SK-N-SH (cell line): Measurements from ENCODE around the gene COL15A1. TPM values are rescaled to one million over a fixed set of nuclear protein-coding genes. Genes with fewer than 3 reads are reported as not detected.
"Not testable (repeated sequence)": the region's sequence is repeated elsewhere in the genome, so short reads cannot be mapped to it uniquely, and the experiment has no call there.

Experiments used
- CTCF ChIA-PET: fragments of 300-600, 350-600 bp; formaldehyde crosslinking; extraction: SDS; loops from one replicate; lab custom pipeline; 2021; lab: Yijun Ruan, JAX
- POLR2A ChIA-PET: fragments of 350-600 bp; sonication (Branson Sonifier 250); formaldehyde crosslinking; extraction: SDS; loops from one replicate; lab custom pipeline; 2020; ENCODE audit warnings: antibody characterized with exemption, inconsistent platforms; lab: Yijun Ruan, JAX
- DNase-seq: peaks from one replicate; pipeline ENCODE4 v3.0.0; 2012
- H2AFZ ChIP-seq: fragments of 200-600 bp; sonication (generic); 2 replicates; pipeline ENCODE4 v1.8.1; 2016; ENCODE audit warnings: antibody characterized with exemption, mild to moderate bottlenecking, low read depth
- H3F3A ChIP-seq: fragments of 200-600 bp; sonication (generic); replicated peaks from 2 replicates; pipeline ENCODE3; 2016; ENCODE audit warnings: antibody characterized with exemption, mild to moderate bottlenecking; ENCODE audit not compliant: insufficient read depth
- H3K27ac ChIP-seq, 2 experiments: fragments of 200-500 bp in 1 of 2; fragments of 200-600 bp in 1 of 2; sonication (Bioruptor generic) in 1 of 2; sonication (generic), shearing (Covaris generic) in 1 of 2; 2 replicates each; pipeline versions ENCODE4 v1.5.1 to v1.6.1; 2014 to 2016; ENCODE audit warnings: low read depth in 2 of 2, inconsistent platforms in 1 of 2, low read length in 1 of 2, mild to moderate bottlenecking in 1 of 2, mixed read lengths in 1 of 2
- H3K27me3 ChIP-seq: fragments of 200-600 bp; sonication (generic), shearing (Covaris generic); 2 replicates; pipeline ENCODE4 v1.6.1; 2016; ENCODE audit warnings: mixed run types; ENCODE audit not compliant: insufficient read depth
- H3K36me3 ChIP-seq, 2 experiments: fragments of 200-500 bp in 1 of 2; fragments of 200-600 bp in 1 of 2; sonication (Bioruptor generic) in 1 of 2; sonication (generic) in 1 of 2; replicated peaks in 1 of 2; 2 replicates each; pipeline versions ENCODE3 to v1.5.1; 2014 to 2016; ENCODE audit warnings: low read length in 1 of 2, mild to moderate bottlenecking in 1 of 2; ENCODE audit not compliant: insufficient read depth in 2 of 2, control insufficient read depth in 1 of 2
- H3K4me1 ChIP-seq, 2 experiments: fragments of 200-500 bp in 1 of 2; fragments of 200-600 bp in 1 of 2; sonication (Bioruptor generic) in 1 of 2; sonication (generic), shearing (Covaris generic) in 1 of 2; 2 replicates each; pipeline versions ENCODE4 v1.5.1 to v1.6.1; 2014 to 2016; ENCODE audit warnings: low read depth in 1 of 2, low read length in 1 of 2, mixed run types in 1 of 2; ENCODE audit not compliant: insufficient read depth in 2 of 2, control insufficient read depth in 1 of 2
- H3K4me2 ChIP-seq: fragments of 200-600 bp; sonication (generic), shearing (Covaris generic); 2 replicates; pipeline ENCODE4 v1.6.1; 2017; ENCODE audit warnings: mixed run types
- H3K4me3 ChIP-seq, 2 experiments: fragments of 200-500 bp in 1 of 2; fragments of 200-600 bp in 1 of 2; sonication (Bioruptor generic) in 1 of 2; sonication (generic), shearing (Covaris generic) in 1 of 2; 2 replicates each; pipeline versions ENCODE4 v1.5.1 to v1.8.1; 2014 to 2016; ENCODE audit warnings: low read depth in 2 of 2, inconsistent platforms in 1 of 2, low read length in 1 of 2, mild to moderate bottlenecking in 1 of 2, mixed read lengths in 1 of 2, moderate library complexity in 1 of 2
- H3K79me2 ChIP-seq: fragments of 200-600 bp; sonication (generic); 2 replicates; pipeline ENCODE4 v1.8.1; 2017; ENCODE audit warnings: mild to moderate bottlenecking; ENCODE audit not compliant: insufficient read depth
- H3K9ac ChIP-seq: fragments of 200-600 bp; sonication (generic); 2 replicates; pipeline ENCODE4 v1.6.1; 2017; ENCODE audit warnings: mixed run types
- H3K9me2 ChIP-seq: fragments of 200-600 bp; sonication (generic); 2 replicates; pipeline ENCODE4 v1.6.1; 2017; ENCODE audit warnings: mixed run types
- H3K9me3 ChIP-seq: fragments of 200-600 bp; sonication (generic); 2 replicates; pipeline ENCODE4 v1.6.1; 2017; ENCODE audit warnings: mixed run types, mild to moderate bottlenecking, moderate library complexity
- H4K20me1 ChIP-seq: fragments of 200-600 bp; sonication (generic); 2 replicates; pipeline ENCODE4 v1.6.1; 2017; ENCODE audit warnings: mild to moderate bottlenecking, mixed run types; ENCODE audit not compliant: insufficient read depth
- ELF1 ChIP-seq: IDR thresholded peaks from 2 replicates; pipeline ENCODE4 v1.4.0; 2012
- FOXJ3 ChIP-seq: sonication (generic); formaldehyde crosslinking; IDR thresholded peaks from 2 replicates; pipeline ENCODE4 v1.5.1; 2020; ENCODE audit warnings: mild to moderate bottlenecking, missing genetic modification reagents
- FOXM1 ChIP-seq: IDR thresholded peaks from 2 replicates; pipeline ENCODE4 v1.4.0; 2012; ENCODE audit warnings: low read depth, mild to moderate bottlenecking
- MEF2A ChIP-seq: IDR thresholded peaks from 2 replicates; pipeline ENCODE4 v1.4.0; 2012; ENCODE audit warnings: low read depth, borderline replicate concordance
- MXI1 ChIP-seq: IDR thresholded peaks from 2 replicates; pipeline ENCODE4 v1.6.1; 2012; ENCODE audit warnings: mild to moderate bottlenecking, low read depth, low read length, improper control_type of control experiment
- NFIC ChIP-seq: IDR thresholded peaks from 2 replicates; pipeline ENCODE4 v1.4.0; 2012; ENCODE audit warnings: borderline replicate concordance
- NRF1 ChIP-seq: IDR thresholded peaks from 2 replicates; pipeline ENCODE4 v1.6.1; 2012; ENCODE audit warnings: low read depth, mild to moderate bottlenecking, low read length
- RAD21 ChIP-seq: IDR thresholded peaks from 2 replicates; pipeline ENCODE4 v1.6.1; 2012; ENCODE audit warnings: mild to moderate bottlenecking, low read length
- REST ChIP-seq: IDR thresholded peaks from 2 replicates; pipeline ENCODE4 v1.6.1; 2012; ENCODE audit warnings: mild to moderate bottlenecking, low read depth, low read length, moderate library complexity
- RXRA ChIP-seq: IDR thresholded peaks from 2 replicates; pipeline ENCODE4 v1.4.0; 2012; ENCODE audit warnings: low read depth, mild to moderate bottlenecking, borderline replicate concordance
- SMC3 ChIP-seq: IDR thresholded peaks from 2 replicates; pipeline ENCODE4 v1.6.1; 2012; ENCODE audit warnings: low read depth, low read length, improper control_type of control experiment
- TCF12 ChIP-seq: IDR thresholded peaks from 2 replicates; pipeline ENCODE4 v1.4.0; 2012
- TEAD4 ChIP-seq: IDR thresholded peaks from 2 replicates; pipeline ENCODE4 v1.4.0; 2012; ENCODE audit warnings: mild to moderate bottlenecking, borderline replicate concordance; ENCODE audit not compliant: insufficient read depth
- WGBS: methylation state at CpG from one replicate; pipeline ENCODE4 v1.1.6; 2017; ENCODE audit warnings: low lambda C conversion rate; 5-methylcytosine and 5-hydroxymethylcytosine counted together
- polyA plus RNA-seq, 3 experiments: library from polyadenylated mRNA; depleted of rRNA; stranded (reverse); fragments of >200 nt; gene quantifications; 2 replicates each; pipeline ENCODE4 v1.2.3, GENCODE V29; 2012
- TF ChIP-seq, protein P1 (sequence below): fragments of 150-350 bp; IDR thresholded peaks from 2 replicates; pipeline ENCODE4 v1.6.1; 2017; ENCODE audit warnings: antibody characterized with exemption, low read length, low read depth, borderline replicate concordance
- TF ChIP-seq, protein P2 (sequence below): fragments of 200-600 bp; sonication (generic); IDR thresholded peaks from 2 replicates; pipeline ENCODE4 v1.6.1; 2017; ENCODE audit warnings: antibody characterized with exemption, mild to moderate bottlenecking, moderate library complexity
- TF ChIP-seq, protein P3 (sequence below): IDR thresholded peaks from 2 replicates; pipeline ENCODE4; 2012

Gene COL15A1
- polyA plus RNA-seq, 1 of the 3 experiments (the other 2 are of a cell fraction): 0.84 TPM

DNA sequence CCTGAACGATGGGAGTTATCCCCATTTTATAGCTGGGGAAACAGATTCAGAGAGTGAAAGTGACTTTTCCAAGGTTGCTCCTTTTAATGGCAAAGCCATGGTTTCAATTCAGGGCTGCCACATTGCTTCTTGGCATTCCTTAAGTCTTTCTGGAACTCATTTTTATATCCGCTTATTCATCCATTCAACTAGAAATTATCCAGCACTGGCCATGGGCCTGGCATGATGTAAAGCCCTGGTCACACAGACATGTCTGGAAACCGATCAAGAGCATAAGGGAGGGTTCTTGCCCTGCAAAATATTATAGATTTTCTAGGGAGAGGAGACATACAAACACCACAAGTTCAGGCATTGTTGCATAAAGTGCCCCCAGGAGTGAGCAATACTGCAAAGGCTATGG, 43.0 kb upstream of the COL15A1 start:
- CTCF ChIA-PET: interaction anchor here (1.0 to 1.8 kb wide), 2 partner anchors 22 to 98 kb away, joined by 4 read pairs; no protein-coding TSS in a partner anchor
- no peaks in the 10 kb centered on the region for H3F3A ChIP-seq

DNA sequence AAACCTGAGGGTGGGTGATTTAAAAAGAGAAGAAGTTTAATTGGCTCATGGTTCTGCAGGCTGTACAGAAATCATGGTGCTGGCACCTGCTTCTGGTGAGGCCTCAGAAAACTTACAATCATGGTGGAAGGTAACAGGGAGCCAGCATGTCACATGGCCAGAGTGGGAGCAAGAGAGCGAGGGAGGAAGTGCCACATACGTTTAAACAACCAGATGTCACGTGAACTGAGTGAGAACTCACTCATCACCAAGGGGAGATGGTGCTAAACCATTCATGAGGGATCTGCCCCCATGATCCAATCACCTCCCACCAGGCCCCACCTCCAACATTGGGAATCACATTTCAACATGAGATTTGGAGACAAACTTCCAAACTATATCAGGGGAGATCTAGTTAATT, 41.9 kb upstream of the COL15A1 start:
- DNase-seq, H3K4me2 ChIP-seq, H3K36me3 ChIP-seq, POLR2A ChIA-PET, H4K20me1 ChIP-seq, H3K9me3 ChIP-seq, H3K9ac ChIP-seq, H3K9me2 ChIP-seq, H3F3A ChIP-seq, H3K79me2 ChIP-seq, H3K4me3 ChIP-seq, CTCF ChIA-PET, H3K27me3 ChIP-seq, H2AFZ ChIP-seq, H3K27ac ChIP-seq: not testable (repeated sequence)
- H3K4me1 ChIP-seq: peaks cover 0 to 15% of the 10 kb centered on the region in 2 experiments; a peak in 1 of 4 replicates
- WGBS: 77% methylated on average over 3 of the region's 3 CpGs

More for the DNA sequence above, 43.0 kb upstream of the COL15A1 start:
- Histone ChIP-seq H3K4me1 (0 out of 4 replicates have a peak, but pooled peaks cover 0 to 9% of the 10 kb centered on the region in 2 experiments), H2AFZ (no peak overlapping the region), H3K79me2 (no peaks in the 10 kb centered on the region), H3K27me3 (no peaks in the 10 kb centered on the region), H3K9me2 (no peaks in the 10 kb centered on the region), H4K20me1 (no peaks in the 10 kb centered on the region), H3K9ac (no peak overlapping the region), H3K9me3 (peaks cover 7% of the 10 kb centered on the region), H3K4me2 (no peak overlapping the region), H3K27ac (no peak overlapping the region), H3K36me3 (no peaks in the 10 kb centered on the region), H3K4me3 (no peak overlapping the region)
- POLR2A ChIA-PET: no interaction called here
- TF ChIP-seq FOXM1 (no peak), TCF12 (0 out of 2 replicates have a peak, but pooled peaks have one; percentile 21)
- WGBS: 54% methylated on average over 3 of the region's 3 CpGs
- no peak for DNase-seq

GRCh38 chr9:98902516-98902915, 41.2 kb upstream of the COL15A1 start:
- Histone ChIP-seq H3K27ac (no peak overlapping the region), H3K4me1 (peaks cover 0 to 19% of the 10 kb centered on the region in 2 experiments; a peak in 1 of 4 replicates), H3K9me3 (peaks cover 1% of the 10 kb centered on the region), H3K4me3 (no peak overlapping the region), H3F3A (no peaks in the 10 kb centered on the region), H3K9me2 (no peaks in the 10 kb centered on the region), H3K9ac (no peak overlapping the region), H3K27me3 (no peaks in the 10 kb centered on the region), H3K36me3 (no peaks in the 10 kb centered on the region), H3K79me2 (no peaks in the 10 kb centered on the region), H2AFZ (no peak overlapping the region), H4K20me1 (no peaks in the 10 kb centered on the region), H3K4me2 (no peak overlapping the region)
- no peak for DNase-seq
- ChIA-PET CTCF (no interaction called here), POLR2A (no interaction called here)
- 50% methylated on average over 1 of the region's 1 CpG for WGBS
- TF ChIP-seq NRF1: no peak
- no peak for TF ChIP-seq NFIC
- no peak for TF ChIP-seq MXI1
- TF ChIP-seq RAD21: no peak
- no peak for TF ChIP-seq RXRA
- TF ChIP-seq SMC3: no peak
- no peak for TF ChIP-seq ELF1
- TF ChIP-seq, protein P1, sequence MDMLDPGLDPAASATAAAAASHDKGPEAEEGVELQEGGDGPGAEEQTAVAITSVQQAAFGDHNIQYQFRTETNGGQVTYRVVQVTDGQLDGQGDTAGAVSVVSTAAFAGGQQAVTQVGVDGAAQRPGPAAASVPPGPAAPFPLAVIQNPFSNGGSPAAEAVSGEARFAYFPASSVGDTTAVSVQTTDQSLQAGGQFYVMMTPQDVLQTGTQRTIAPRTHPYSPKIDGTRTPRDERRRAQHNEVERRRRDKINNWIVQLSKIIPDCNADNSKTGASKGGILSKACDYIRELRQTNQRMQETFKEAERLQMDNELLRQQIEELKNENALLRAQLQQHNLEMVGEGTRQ: no peak
- TF ChIP-seq, protein P2, sequence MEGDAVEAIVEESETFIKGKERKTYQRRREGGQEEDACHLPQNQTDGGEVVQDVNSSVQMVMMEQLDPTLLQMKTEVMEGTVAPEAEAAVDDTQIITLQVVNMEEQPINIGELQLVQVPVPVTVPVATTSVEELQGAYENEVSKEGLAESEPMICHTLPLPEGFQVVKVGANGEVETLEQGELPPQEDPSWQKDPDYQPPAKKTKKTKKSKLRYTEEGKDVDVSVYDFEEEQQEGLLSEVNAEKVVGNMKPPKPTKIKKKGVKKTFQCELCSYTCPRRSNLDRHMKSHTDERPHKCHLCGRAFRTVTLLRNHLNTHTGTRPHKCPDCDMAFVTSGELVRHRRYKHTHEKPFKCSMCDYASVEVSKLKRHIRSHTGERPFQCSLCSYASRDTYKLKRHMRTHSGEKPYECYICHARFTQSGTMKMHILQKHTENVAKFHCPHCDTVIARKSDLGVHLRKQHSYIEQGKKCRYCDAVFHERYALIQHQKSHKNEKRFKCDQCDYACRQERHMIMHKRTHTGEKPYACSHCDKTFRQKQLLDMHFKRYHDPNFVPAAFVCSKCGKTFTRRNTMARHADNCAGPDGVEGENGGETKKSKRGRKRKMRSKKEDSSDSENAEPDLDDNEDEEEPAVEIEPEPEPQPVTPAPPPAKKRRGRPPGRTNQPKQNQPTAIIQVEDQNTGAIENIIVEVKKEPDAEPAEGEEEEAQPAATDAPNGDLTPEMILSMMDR: no peak
- TF ChIP-seq TEAD4: no peak
- TF ChIP-seq, protein P3, sequence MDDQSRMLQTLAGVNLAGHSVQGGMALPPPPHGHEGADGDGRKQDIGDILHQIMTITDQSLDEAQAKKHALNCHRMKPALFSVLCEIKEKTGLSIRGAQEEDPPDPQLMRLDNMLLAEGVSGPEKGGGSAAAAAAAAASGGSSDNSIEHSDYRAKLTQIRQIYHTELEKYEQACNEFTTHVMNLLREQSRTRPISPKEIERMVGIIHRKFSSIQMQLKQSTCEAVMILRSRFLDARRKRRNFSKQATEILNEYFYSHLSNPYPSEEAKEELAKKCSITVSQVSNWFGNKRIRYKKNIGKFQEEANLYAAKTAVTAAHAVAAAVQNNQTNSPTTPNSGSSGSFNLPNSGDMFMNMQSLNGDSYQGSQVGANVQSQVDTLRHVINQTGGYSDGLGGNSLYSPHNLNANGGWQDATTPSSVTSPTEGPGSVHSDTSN: no peak
- TF ChIP-seq FOXJ3: no peak
- no peak for TF ChIP-seq REST
- no peak for TF ChIP-seq MEF2A
